HL-60/S4 (cell line): Measurements from ENCODE around the gene GALNT16.
"Not testable (repeated sequence)": the region's sequence is repeated elsewhere in the genome, so short reads cannot be mapped to it uniquely, and the experiment has no call there.

ENCODE experiments used
- in situ Hi-C: fragments of 300-500 bp; cut with MboI; formaldehyde crosslinking; loops from 2 replicates; pipeline ENCODE4 v1.14.3; 2022; ENCODE audit warnings: low sequenced_read_pairs

GALNT16 gene

DNA sequence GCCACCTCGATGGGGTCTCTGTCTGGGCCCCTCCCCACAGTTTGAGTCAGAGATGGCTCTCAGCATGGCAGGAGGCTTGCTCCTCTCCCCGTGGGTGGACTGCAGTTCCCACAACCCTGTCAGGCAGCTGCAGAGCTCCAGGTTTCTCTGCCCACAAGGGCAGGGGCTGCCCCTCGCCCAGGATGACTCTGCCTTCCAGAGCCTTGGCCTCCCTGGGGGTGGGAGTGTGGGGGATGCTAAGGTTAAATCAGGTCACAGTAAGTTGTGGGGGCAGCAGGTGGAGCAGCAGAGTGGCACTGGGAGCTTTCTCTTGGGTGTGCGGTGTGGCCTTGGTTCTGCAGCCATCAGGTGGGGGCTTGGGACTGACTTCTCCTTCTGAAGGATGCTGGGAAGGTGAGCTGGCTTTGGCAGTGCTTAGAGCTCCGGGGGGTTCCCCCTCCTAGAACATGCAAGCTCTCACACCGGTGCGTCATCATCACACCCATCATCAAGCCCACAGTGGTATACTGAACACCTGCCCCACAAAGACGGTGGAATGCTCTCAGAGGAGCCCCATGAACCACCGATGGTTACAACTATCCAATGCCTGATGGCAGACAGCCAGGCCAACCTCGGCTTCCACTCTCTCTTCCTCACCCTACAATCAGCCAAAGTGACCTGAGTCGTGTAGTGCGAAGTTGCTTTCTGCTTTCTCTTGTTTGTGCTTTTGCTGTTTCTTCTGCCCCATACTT is 98.4 kb downstream of the GALNT16 start:
- in situ Hi-C loops, result no loop called here

DNA sequence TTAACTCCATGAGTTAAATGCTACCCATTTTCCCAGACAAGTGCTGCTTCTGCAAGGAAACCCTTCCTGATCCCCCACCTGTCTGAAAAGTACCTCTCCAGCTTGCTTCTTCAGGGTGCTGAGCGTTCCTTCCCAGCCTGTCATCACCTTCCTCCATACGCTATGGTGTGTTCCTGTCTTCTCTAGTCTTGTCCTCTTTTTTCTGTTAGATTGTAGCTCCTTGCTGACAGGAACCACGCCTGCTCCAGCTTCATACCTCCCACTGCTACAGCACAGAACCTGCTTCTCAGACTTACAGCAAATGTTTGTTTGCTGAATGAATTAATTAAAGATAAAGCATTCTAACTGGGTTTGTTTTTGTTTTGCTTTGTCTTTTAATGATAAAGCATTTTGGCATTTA is 99.0 kb downstream of the GALNT16 start:
- in situ Hi-C loops, result no loop called here

DNA sequence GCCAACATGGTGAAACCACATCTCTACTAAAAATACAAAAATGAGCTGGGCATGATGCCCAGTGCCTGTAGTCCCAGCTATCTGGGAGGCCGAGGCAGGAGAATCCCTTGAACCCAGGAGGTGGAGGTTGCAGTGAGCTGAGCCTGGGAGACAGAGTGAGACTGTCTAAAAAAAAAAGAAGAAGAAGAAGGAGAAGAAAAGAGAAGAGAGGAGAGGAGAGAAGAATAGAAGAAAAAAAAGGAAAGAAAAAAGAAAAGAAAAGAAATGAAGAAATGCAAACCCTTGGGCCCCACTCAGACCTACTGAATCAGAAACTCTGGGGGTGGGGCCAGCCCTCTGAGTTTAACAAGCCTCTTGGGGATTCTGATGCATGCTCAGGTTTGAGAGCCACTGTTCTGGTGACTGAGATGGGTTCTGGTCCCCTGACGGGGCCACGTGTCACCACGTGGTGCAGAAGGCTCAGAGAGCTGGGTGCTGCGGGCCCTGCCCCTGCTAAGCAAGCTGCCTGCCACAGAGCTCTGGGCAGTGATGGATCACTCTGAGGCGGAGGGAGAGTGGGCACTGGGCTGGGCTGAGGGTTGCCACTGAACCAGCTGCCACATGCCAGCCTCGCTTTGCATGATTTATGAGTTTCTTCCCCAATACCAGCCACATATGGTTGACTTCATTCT is 100.6 kb downstream of the GALNT16 start:
- in situ Hi-C loops, result no loop called here

DNA sequence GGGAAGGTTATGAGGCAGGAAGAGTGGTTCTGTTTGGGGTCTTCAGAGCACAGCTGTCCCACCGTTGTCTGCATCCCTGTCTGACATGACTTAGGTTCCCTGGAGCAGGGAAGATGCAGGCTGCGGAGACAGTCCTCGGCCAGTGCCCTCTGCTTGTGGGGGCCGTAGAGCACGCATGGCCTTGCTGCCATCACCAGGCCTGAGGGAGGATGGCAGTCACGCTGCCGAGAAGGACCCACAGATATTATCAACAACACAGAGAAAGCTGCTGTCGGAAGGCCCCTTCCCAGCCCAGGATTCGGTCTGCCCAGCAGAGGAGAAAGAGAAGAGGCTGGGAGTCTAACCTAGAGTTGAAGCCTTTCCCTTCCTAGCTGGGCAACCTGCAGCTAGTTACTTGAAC is 103.1 kb downstream of the GALNT16 start:
- in situ Hi-C loops, result no loop called here

DNA sequence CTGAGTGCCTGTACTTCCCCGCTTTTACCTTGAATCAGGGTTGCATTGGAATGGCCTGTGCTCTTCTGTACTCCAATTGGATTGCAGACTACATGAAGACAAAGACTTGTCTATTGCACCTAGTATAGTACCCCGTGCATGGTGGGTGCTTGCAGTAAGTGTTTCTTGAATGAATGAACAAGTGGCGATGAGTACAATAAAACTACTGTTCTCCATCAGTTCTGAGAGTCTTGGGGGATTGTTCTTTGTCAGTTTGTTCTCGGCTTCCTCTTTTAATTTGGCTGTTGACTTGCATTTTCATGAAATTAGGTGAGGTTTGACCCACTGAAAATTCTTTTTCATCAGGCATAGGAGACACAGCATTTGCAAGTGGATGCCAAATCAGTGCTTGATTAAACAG is 104.0 kb downstream of the GALNT16 start:
- in situ Hi-C loops, result no loop called here

DNA sequence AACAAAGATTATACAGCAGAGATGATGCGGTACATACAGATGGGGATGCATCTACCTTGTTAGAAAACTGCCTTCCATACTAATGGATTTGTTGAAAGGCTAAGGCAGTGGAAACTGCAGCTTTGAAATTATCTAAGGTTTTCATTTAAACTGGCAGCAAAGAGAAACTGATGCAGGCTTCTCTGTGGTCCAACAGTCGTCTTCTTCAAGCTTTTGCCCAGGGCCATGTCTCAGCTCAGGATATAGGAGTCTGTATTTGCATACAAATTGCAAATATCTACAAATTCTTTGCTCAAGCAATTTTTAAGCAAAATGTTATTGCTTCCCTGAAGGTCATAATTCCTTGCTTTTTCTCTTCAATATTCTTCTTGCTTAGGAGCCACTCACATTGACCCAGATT is 104.4 kb downstream of the GALNT16 start:
- in situ Hi-C loops, result no loop called here

DNA sequence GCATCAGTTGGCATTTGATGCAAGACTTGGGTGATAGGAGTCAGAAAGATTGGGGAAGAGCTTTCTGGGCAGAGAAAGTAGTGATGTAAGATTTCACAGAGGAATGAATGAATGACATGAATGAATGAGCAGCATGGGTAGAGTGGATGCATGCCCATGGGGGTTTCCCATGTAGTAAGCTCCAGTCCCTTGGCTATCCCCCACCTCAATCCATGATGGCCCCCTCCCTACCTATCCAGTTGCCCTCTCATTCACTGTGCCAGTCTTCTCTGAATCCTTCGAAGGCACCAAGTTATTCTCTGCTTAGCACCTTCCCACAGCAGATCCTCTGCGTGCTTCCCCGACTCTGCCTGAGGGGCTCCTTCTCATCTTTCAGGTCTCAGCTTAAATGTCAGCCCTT is 106.1 kb downstream of the GALNT16 start:
- in situ Hi-C loops, result no loop called here

DNA sequence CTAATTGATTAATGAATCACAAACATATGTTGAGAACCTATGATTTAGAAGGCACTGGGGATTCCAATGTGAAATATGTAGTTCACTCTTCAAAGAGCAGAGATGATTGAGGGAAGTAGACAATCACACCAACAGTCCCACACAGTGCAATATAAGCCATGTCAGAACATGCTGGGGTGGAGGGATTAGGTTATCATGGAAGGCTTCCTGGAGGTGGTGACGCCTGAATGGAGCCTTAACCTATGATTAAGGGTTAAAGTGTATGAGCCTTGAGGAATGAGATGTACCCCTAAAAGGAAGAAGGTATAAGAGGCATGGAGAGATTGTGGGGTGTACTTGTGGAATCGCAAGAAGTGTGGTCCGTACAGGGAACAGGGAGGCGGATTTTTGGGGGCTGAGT is 106.8 kb downstream of the GALNT16 start:
- in situ Hi-C loops, result no loop called here

DNA sequence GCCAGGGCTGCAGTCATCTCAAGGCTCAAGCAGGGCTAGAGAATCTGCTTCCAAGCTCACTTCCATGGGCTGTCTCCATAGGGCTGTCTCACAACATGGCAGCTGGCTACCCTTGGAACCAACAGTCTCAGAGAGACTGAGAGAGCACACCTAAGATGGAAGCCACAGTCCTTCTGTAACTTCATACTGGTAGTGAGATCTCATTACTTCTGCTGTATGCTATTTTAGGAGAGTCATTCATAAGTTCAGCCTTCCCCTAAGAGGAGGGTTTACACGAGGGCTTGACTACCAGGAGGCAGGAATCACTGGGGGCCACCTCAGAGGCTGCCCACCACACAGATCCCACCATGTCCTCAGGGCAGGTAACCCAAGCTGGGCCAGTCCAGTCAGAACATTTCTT is 108.4 kb downstream of the GALNT16 start:
- in situ Hi-C loops, result no loop called here

DNA sequence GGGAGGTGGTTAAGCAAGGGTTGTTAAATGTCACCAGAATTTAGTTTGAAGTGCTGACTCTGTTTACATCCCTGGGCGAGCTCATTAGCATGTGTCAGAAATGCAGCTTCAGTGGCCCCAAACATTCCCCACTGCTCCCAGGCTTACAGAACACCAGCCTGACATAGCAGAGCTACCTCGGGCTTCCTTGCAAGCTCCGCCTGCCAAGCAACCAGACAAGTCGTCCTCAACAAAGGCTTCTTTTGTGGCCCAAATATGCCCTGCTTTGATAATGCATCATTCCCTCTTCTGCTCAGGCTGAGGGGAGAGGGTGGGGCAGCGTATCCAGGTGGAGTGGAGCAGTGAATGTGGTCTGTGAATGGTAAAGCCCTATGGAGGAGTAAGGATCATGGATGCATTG is 110.1 kb downstream of the GALNT16 start:
- in situ Hi-C loops, result no loop called here

DNA sequence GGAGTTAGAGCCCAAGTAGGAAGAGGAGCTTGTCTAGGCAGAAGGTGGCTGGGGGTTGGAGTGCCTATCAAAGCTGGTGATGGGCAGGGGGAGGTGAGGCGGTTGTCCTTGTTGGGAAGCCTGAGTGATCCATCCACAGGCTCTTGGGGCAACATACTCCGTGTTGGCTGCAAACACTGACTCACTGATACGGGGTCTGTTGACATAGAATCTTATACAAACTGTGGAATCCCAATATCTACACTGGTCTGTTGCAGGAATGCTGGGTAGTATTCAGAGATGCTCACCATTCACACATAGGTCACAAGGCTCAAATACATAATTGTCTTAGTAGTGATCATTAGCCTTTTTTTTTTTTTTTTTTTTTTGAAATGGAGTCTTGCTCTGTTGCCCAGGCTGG is 112.2 kb downstream of the GALNT16 start:
- in situ Hi-C loops, result no loop called here

DNA sequence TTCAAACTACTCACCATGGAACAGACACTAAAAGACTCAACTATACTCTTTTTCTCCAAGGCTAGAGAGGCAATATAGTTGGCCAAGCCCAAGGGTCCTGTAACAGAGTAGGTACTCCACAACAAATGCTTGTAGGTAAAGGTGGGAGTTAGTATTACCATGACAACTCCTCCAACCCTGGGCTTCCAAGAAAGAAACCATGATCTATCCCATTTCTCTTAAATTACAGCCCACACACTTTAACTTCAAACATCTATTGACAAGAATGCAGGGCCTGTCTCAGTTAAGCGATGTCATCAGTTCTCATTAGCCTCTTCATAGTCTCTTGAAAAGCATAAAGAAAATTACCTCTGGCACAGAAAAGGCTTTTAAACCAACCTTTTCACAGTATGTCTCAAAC is 113.1 kb downstream of the GALNT16 start:
- in situ Hi-C loops, result no loop called here

DNA sequence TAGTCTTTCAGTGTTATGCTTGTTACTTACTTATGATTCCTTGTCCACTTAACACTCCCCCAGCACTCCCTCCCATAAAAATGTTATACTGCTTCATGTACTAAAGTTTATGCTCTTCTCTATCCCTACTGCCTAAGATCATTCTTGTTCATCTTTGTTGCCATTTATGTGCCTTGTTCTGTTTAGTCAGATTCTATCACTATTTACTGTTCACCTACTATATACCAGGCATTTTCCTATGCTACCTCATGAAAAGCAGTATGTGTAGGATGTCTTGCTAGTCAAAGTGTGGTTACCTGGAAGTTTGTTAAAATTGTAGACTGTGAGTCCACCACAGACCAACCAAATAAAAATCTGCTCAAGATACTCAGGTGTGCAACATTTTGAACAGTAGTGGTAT is 114.3 kb downstream of the GALNT16 start:
- in situ Hi-C loops, result no loop called here

DNA sequence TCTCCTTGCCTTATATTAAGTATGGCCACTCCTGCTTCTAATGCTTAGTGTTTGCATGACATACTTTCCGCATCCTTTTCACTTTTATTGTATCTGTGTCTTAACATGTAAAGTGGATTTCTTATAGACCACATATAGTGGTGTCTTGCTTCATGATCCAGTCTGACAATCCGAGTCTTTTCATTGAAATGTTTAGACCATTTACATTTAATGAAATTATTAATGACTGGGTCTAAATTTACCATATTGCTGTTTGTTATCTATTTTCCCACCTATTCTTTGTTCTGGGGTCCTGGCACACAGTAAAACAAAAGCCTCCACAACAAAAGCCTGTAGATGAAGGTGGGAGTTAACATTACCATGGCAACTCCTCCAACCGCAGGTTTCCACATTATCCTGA is 115.2 kb downstream of the GALNT16 start:
- in situ Hi-C loops, result no loop called here

DNA sequence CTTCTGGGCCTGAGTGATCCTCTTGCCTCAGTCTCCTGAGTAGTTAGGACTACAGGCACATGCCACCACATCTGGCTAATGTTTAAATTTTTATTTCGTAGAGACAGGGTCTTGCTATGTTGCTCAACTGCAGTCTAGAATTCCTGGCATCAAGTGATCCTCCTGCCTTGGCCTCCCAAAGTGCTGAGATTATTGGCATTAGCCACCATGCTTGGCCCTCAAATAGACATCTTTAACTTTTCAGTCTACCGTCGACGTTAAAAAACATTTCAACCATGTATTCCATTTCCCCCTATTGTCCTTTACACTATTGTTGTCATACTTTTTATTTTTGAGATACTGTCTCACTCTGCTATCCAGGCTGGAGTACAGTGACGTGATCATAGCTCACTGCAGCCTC is 115.8 kb downstream of the GALNT16 start:
- in situ Hi-C loops, result no loop called here

DNA sequence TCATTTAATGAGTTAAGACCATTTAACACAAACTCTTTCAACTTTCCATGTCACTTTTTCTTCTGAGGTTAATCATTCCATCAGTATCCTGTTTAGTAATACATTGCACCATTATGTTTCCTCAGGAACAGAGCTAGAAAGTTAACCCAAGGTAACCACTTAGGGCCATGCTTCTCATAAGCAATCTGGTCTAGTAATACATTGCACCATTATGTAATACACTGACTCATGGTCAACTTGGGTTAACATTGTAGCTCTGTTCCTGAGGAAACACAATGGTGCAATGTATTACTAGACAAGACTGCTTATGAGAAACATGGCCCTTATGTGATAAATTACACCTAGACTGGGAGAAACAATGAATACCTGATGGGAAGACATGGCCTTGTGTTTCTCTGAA is 116.5 kb downstream of the GALNT16 start:
- in situ Hi-C loops, result no loop called here

DNA sequence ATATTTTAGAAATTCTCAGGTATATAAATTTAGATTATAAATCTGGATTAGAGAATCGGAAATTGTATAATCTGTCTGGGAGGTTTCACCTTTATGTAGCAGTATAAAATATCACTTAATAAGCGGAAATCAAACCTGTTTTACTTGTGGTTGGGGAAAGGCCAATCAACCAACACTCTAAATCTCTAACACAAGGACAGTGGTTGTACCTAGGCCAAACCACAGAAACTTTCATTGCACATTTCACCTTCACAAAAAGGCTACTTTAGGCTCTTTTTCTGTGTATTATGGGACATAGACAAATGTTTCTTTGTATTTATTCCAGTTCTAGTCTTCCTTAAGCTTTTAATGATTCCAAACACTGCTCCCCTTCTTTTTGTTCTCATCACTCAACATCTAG is 118.3 kb downstream of the GALNT16 start:
- in situ Hi-C loops, result no loop called here

DNA sequence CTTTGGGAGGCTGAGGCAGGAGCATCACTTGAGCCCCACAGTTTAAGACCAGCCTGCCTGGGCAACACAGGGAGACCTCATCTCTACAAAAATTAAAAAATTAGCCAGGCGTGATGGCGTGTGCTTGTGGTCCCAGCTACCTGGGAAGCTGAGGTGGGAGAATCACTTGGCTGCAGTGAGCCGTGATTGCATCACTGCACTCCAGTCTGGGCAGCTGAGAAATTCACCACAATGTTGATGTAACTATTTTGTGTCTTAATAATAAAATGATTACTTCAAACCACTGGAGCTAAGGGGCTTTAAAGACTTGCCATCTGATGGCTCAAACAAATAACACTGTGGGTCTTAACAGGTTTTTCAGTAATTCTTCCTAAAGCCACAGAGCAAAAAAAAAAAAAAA is 127.4 kb downstream of the GALNT16 start:
- in situ Hi-C loops, result no loop called here

DNA sequence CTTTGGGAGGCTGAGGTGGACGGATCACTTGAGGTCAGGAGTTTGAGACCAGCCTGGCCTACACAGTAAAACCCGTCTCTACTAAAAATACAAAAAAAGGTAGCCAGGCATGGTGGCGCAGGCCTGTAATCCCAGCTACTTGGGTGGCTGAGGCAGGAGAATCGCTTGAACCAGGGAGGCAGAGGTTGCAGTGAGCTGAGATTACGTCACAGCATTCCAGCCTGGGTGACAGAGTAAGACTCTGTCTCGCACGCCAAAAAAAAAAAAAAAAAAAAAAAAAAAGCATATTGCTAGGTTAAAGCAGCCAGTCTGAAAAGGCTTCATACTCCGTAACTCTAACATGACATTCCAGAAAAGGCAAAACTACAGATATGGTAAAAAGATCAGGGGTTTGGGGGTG is 131.4 kb downstream of the GALNT16 start:
- in situ Hi-C loops, result not testable (repeated sequence)

DNA sequence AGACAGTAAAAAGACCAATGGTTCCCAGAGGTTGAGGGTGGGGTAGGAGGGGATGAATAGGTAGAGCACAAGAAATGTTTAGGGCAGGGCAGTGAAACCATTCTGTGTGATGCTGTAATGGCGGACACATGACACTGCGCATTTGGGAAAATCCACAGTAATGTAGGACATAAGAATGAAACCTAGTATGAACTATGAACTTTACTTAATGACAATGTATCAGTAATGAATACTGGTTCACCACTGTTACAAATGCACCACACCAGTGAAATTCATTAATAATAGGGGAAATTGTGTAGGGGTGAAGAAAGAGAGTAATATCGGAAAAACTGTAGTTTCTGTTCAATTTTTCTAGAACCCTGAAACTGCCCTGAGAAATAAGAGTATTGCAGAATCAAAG is 132.5 kb downstream of the GALNT16 start:
- in situ Hi-C loops, result no loop called here

DNA sequence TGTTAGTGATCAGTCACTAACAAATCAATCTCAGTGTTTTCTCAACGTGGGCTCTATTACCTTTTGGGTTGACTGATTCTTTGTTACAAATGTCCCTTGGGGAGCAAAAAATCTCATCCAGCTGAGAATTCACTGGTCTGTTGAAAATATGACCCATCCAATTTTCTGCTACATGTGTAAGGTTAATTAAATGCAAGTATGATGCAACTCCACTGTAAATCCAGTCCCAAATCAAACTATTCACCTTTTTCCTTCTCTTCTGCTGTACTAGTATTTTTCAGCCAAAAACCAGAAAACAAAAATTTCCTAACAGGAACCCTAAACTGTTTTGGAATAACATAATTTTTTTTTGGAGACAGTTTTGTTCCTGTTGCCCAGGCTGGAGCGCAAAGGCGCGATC is 136.0 kb downstream of the GALNT16 start:
- in situ Hi-C loops, result no loop called here

DNA sequence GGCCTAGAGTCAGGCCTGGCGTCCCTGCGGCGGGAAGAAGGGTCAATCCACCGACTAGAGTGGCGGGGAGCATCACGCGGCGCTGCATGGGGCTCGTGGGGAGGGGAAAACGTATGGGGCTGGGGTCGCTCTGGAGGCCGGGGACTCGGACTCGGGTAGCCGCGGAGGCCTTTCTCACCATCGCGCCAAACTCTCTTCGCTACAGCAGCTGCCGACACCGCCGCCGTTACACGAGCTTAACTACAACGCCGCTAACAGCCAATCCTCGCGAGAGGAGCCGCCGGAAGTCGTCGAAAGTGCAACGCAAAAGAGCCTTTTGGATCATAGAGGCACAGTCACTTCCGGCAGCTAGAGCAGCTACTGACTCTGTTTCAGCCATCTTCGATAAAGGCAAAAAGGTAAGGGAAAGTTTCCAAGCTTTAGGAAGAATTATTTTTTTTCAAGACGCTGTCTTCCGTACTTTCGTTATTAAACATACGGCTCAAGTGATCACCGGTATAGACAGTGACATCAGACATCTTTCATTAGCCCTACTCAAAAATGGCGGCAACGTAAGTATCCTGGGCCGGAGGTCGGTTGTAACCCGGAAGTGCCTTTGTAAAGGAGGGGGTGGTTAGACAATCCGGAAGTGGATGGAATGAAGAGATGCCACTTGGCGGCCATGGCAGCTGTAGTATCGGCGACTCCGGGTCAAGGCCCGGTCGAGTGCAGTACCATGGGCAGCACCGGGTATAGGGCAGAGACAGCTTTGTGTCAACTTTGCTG is 138.3 kb downstream of the GALNT16 start, which contains the start of the genes ERH and SLC39A9:
Gene ERH, minus strand, starts transcription at position 247 of the 765 bp plus-strand sequence. Its CDS starts 66 bp downstream, at position 181.
Gene SLC39A9, plus strand, starts transcription at position 640 of the 765 bp plus-strand sequence. CDS start 678 bp downstream, outside the sequence.
- in situ Hi-C loops, result no loop called here
